K562 (cell line): ENCODE data around the gene DGLUCY. TPM values are rescaled to one million over a fixed set of nuclear protein-coding genes. Genes with fewer than 3 reads are reported as not detected.

ENCODE experiments used
- TBL1XR1 ChIP-seq, 2 experiments: IDR thresholded peaks; 2 replicates each; pipeline ENCODE4 v1.6.1; 2012; ENCODE audit warnings: improper control_type of control experiment in 2 of 2, low read length in 2 of 2, mild to moderate bottlenecking in 1 of 2
- polyA plus RNA-seq, 8 experiments: library from polyadenylated mRNA; depleted of rRNA in 4 of 8; stranded (reverse) in 5 of 8; unstranded in 3 of 8; fragments of >200 nt; fragmentation: Nextera tagmentation in 2 of 8; fragmentation: Illumina TruSeq in 1 of 8; extraction: Ambion mirVana in 2 of 8; extraction: Trizol in 1 of 8; gene quantifications; 2 replicates each; pipeline versions ENCODE4 v1.2.1 to v1.2.3, GENCODE V29; 2011 to 2014; ENCODE audit warnings: inconsistent platforms in 1 of 8, missing spikeins in 1 of 8
- total RNA-seq, 7 experiments: library from RNA; depleted of rRNA in 6 of 7; stranded (reverse); fragments of >200 nt in 6 of 7; fragmentation: Illumina TruSeq in 2 of 7; extraction: Trizol in 2 of 7; gene quantifications; 2 replicates each; pipeline versions ENCODE4 v1.2.1 to v1.2.3, GENCODE V29; 2011 to 2021; ENCODE audit warnings: low replicate concordance in 1 of 7
- TF ChIP-seq, protein P1 (sequence below): fragments of 450-650 bp; IDR thresholded peaks from 2 replicates; pipeline ENCODE4 v1.6.1; 2016; ENCODE audit warnings: mild to moderate bottlenecking, moderate library complexity

The DGLUCY gene
- total and polyA plus RNA-seq, 9 of the 15 experiments (the other 6 are each of a cell fraction or from before 2014, with no cell fraction given) = 9.9 to 28.4 (median 21.0) TPM

DNA sequence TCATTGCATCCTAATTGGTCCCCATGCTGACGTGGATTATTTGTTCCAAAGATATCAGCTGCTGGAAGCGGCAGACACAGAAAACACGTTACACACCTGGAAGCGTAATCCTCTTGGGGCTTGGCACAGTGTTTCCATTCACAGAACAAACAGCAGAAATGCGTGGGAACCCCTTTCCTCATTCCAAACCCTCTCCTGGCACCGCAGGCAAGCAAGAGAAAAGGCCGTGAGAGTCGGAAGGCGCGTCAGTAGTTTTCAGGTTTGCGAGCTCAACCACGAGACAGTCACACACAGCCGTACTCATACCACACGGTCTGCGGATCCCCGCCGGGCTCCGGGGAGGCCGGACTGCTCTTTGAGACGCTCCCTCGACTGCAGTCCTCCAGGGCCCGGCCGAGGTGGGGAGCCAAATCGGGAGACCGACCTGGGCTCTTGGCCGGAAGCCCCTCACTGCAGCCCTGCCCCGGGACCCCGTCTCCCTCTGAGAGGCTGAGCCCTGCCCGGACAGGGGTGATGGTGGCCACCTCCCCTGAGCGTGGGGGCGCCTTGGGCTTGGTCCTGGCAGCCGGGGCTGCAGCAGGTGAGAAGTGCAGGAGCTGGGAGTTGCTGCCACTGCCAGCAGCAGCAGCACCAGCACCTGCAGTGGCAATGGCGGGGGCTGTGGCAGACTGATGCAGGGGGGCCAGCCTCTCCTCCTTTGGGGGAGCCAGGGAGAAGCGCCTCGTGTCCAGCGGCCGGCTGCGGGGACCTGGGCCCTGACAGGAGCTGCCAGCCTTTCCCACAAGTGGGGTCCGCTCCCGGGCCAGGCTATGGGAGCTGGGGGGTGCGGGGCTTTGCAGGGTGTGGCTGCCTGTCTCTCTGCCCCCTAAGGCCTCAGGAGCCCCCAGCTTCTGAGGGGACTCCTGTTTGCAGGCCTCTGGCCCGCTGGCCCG is 158.7 kb downstream of the DGLUCY start (continued):
- TF ChIP-seq, protein P1, sequence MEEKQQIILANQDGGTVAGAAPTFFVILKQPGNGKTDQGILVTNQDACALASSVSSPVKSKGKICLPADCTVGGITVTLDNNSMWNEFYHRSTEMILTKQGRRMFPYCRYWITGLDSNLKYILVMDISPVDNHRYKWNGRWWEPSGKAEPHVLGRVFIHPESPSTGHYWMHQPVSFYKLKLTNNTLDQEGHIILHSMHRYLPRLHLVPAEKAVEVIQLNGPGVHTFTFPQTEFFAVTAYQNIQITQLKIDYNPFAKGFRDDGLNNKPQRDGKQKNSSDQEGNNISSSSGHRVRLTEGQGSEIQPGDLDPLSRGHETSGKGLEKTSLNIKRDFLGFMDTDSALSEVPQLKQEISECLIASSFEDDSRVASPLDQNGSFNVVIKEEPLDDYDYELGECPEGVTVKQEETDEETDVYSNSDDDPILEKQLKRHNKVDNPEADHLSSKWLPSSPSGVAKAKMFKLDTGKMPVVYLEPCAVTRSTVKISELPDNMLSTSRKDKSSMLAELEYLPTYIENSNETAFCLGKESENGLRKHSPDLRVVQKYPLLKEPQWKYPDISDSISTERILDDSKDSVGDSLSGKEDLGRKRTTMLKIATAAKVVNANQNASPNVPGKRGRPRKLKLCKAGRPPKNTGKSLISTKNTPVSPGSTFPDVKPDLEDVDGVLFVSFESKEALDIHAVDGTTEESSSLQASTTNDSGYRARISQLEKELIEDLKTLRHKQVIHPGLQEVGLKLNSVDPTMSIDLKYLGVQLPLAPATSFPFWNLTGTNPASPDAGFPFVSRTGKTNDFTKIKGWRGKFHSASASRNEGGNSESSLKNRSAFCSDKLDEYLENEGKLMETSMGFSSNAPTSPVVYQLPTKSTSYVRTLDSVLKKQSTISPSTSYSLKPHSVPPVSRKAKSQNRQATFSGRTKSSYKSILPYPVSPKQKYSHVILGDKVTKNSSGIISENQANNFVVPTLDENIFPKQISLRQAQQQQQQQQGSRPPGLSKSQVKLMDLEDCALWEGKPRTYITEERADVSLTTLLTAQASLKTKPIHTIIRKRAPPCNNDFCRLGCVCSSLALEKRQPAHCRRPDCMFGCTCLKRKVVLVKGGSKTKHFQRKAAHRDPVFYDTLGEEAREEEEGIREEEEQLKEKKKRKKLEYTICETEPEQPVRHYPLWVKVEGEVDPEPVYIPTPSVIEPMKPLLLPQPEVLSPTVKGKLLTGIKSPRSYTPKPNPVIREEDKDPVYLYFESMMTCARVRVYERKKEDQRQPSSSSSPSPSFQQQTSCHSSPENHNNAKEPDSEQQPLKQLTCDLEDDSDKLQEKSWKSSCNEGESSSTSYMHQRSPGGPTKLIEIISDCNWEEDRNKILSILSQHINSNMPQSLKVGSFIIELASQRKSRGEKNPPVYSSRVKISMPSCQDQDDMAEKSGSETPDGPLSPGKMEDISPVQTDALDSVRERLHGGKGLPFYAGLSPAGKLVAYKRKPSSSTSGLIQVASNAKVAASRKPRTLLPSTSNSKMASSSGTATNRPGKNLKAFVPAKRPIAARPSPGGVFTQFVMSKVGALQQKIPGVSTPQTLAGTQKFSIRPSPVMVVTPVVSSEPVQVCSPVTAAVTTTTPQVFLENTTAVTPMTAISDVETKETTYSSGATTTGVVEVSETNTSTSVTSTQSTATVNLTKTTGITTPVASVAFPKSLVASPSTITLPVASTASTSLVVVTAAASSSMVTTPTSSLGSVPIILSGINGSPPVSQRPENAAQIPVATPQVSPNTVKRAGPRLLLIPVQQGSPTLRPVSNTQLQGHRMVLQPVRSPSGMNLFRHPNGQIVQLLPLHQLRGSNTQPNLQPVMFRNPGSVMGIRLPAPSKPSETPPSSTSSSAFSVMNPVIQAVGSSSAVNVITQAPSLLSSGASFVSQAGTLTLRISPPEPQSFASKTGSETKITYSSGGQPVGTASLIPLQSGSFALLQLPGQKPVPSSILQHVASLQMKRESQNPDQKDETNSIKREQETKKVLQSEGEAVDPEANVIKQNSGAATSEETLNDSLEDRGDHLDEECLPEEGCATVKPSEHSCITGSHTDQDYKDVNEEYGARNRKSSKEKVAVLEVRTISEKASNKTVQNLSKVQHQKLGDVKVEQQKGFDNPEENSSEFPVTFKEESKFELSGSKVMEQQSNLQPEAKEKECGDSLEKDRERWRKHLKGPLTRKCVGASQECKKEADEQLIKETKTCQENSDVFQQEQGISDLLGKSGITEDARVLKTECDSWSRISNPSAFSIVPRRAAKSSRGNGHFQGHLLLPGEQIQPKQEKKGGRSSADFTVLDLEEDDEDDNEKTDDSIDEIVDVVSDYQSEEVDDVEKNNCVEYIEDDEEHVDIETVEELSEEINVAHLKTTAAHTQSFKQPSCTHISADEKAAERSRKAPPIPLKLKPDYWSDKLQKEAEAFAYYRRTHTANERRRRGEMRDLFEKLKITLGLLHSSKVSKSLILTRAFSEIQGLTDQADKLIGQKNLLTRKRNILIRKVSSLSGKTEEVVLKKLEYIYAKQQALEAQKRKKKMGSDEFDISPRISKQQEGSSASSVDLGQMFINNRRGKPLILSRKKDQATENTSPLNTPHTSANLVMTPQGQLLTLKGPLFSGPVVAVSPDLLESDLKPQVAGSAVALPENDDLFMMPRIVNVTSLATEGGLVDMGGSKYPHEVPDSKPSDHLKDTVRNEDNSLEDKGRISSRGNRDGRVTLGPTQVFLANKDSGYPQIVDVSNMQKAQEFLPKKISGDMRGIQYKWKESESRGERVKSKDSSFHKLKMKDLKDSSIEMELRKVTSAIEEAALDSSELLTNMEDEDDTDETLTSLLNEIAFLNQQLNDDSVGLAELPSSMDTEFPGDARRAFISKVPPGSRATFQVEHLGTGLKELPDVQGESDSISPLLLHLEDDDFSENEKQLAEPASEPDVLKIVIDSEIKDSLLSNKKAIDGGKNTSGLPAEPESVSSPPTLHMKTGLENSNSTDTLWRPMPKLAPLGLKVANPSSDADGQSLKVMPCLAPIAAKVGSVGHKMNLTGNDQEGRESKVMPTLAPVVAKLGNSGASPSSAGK = no peak
- TF ChIP-seq TBL1XR1 (IDR thresholded peaks at IDR 0.05; ENCODE audit: low read length in 2 of 2) = no peak
